Activated CD4-positive, alpha-beta T cell treated with anti-CD3 and anti-CD28 coated beads, Interleukin-2, Interleukin-6, amounts not matched to agents 100 ng/mL and 50 ng/mL, durations not matched to agents 16 hours and 8 hours (primary cell): ENCODE measurements around the gene DUSP28.
A peak's percentile ranks its signal among the peaks of the same experiment; 100 is the strongest.

Source experiments
- DNase-seq: peaks from one replicate; pipeline ENCODE4 v3.0.0-alpha.2; 2020

Gene DUSP28

GRCh38 chr2:240586919-240587800, 27.0 kb downstream of the DUSP28 start:
- peak; percentile 65 for DNase-seq

DNA sequence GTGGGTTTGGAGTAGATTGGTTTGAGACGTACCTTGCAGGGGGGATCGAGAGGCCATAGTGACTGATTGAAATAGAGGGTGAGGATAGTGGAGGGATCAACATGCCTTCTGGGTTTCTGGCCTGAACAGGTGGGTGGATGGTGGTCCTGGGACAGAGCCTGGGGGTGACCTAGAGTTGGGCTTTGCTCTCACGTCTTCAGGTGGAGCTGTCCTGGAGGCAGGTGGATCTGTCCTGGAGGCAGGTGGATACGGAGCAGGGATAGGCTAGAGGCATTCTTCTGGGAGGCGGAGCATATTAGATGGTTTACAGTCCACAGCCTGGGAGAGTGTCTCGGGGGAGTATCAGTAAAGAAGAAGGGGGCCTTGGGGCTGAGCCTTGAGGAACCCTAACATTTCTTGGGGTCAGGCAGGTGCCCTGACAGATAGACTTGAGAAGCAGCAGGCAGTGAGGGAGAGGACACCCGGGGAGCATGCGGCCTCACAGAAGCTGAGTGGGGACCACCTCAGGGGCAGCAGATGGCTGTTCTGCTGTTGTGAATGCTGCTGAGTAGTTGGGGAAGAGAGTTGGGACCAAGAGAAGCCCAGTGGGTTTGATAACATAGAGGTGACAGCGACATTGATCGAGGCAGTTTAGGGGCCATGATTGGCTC, 28.0 kb downstream of the DUSP28 start:
- no peak for DNase-seq

DNA sequence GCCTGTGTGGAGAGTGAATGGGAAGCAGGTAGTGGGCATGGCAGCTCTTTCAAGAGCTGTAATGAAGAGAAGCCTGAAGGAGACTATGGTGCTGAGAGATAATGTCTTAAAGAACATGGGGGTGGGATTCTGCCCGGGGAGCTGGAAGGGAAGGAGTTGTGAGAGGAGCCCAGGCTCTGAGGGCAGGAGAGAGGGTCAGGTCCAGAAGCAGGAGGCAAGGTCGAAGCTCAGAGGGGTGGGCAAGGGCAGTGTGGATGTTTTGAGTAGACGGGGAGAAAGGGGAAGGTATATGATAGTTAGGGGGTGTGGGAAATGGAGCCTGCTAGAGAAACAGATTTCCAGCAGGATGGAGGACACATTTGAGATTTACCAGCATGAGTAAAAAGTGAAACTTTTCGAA, 28.5 kb downstream of the DUSP28 start:
- no peak for DNase-seq

DNA sequence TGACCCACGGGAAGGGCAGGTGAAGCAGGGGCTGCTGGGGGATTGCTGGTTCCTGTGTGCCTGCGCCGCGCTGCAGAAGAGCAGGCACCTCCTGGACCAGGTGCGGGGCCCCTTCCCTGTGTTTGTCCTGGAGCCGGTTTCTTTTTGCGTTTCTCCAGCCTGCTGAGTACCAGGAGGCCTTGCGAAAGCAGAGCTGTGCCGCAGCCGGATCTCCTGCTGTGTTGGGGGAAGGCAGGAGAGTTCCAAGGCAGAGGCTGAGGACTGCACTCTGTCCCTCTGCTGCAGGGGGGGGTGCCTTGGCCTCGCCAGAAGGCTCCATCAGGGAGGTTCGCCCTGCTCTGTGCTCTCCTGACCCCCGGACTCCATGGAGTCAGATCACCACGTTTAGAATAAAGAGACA, 29.2 kb downstream of the DUSP28 start:
- DNase-seq, result no peak

- no peak for DNase-seq
Observed at GRCh38 chr2:240589850-240590525, 29.8 kb downstream of the DUSP28 start.

DNA sequence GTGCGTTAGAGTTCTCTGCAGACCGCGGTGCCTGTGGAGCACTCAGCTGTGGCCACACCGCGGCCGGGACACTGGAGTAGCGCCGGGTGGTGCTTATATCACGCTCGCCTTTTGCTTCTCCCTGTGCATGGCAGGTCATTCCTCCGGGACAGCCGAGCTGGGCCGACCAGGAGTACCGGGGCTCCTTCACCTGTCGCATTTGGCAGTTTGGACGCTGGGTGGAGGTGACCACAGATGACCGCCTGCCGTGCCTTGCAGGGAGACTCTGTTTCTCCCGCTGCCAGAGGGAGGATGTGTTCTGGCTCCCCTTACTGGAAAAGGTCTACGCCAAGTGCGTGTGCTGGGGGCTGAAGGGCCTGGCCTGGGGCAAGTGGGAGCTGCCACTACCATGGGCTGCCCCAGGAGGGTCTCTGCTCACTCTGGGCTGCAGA, 30.5 kb downstream of the DUSP28 start:
- DNase-seq, result no peak

- no peak for DNase-seq
Observed at GRCh38 chr2:240591226-240591625, 31.1 kb downstream of the DUSP28 start.

DNA sequence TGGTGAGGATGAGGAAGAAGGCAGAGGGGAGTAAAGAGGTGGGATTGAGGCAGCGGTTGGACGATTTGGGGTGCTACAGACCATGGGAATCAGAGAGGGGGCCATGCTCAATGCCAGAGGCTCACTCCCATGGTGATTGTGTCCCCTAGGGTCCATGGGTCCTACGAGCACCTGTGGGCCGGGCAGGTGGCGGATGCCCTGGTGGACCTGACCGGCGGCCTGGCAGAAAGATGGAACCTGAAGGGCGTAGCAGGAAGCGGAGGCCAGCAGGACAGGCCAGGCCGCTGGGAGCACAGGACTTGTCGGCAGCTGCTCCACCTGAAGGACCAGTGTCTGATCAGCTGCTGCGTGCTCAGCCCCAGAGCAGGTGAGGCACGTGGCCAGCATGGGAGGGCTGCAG, 31.6 kb downstream of the DUSP28 start:
- DNase-seq, result no peak

DNA sequence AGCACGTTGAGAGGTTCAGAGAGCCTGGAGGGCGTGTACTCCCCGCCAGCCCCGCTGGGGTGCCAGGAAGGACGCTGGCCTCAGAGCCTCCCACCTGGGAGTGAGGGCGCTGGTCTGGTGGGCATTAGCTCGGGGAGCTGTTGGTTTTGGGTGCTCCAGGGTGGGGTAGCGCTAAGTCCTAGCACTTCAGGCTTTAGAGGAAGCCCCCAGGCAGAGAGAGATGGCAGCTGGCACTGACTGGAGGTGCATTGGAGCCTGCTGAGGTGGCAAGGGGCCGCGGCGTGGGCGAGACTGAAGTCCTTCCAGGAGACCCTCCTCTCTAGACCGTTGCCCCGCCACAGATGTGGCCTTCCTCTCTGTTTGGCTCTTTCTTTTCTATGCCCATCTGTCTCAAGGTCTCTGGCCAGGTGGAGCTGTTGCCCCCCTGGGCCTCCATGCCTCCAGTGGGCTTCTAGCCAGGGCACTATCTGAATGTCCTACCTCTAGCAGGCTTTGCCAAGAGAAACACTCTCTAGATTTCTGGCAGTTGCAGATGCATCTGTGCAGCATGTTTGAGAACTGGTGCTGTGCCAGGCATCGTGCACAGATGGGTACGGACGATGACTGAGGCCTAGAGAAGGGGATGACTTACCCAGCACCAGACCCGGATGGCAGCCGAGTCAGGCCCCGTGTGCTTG, 33.0 kb downstream of the DUSP28 start:
- no peak for DNase-seq

- no peak for DNase-seq
Observed at GRCh38 chr2:240593703-240594451, 33.7 kb downstream of the DUSP28 start.

DNA sequence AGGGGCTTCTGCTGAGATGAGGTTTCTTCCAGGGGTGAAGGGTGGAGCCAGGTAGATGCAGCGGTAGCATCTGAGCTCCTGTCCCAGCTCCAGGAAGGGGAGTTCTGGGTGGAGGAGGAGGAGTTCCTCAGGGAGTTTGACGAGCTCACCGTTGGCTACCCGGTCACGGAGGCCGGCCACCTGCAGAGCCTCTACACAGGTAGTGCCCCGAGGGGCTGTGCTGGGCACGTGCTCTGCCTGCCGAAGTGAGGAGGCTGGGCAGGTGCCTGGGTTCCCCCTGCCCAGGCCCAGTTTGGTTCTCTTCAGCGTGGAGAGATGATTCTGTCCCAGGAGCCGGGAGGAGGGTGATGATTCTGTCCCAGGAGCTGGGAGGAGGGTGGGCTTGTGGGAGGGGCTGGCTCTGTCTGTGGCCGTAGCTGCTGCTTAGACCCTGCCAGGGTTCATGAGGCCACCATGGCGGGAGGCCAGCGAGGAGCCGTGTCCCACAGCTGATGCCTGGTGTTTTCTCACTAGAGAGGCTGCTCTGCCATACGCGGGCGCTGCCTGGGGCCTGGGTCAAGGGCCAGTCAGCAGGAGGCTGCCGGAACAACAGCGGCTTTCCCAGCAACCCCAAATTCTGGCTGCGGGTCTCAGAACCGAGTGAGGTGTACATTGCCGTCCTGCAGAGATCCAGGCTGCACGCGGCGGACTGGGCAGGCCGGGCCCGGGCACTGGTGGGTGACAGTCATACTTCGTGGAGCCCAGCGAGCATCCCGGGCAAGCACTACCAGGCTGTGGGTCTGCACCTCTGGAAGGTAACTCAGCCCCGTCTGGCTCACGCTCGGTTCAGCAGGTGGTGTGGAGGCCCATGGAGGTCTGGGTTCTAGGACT, 34.6 kb downstream of the DUSP28 start:
- DNase-seq, result no peak

GRCh38 chr2:240595381-240596079, 35.4 kb downstream of the DUSP28 start:
- DNase-seq, result peak; percentile 58

DNA sequence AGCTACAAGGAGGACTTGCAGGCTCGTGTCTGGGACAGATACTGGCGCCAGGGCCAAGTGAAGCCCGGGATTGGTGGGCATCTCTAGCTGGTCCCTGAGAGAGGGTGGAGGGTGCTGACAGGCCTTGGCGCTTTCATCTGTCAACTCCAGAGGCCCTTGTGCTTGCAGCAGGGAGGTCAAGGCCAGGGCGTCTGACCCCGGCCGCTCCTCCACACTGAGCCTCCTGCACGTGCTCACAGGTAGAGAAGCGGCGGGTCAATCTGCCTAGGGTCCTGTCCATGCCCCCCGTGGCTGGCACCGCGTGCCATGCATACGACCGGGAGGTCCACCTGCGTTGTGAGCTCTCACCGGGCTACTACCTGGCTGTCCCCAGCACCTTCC, 35.9 kb downstream of the DUSP28 start:
- no peak for DNase-seq

GRCh38 chr2:240596491-240596931, 36.4 kb downstream of the DUSP28 start:
- no peak for DNase-seq

DNA sequence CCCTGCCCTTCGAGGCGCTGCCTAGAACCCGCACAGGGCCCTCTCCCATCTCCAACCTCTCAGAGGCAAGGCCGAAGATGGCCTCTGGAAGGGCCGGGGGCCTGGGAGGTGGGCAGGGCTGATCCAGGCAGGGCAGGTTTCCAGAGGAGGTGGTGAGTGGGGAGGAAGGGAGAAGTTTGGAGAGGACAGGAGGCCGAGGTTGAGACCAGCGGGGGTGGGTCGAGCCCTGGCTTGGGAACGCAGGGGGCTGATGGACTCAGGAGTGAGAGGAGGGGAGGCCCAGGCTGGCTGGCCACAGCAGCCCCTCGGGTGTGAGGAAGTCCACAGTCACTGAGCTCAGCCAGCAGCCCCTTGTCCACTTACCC, 36.9 kb downstream of the DUSP28 start:
- DNase-seq, result no peak

DNA sequence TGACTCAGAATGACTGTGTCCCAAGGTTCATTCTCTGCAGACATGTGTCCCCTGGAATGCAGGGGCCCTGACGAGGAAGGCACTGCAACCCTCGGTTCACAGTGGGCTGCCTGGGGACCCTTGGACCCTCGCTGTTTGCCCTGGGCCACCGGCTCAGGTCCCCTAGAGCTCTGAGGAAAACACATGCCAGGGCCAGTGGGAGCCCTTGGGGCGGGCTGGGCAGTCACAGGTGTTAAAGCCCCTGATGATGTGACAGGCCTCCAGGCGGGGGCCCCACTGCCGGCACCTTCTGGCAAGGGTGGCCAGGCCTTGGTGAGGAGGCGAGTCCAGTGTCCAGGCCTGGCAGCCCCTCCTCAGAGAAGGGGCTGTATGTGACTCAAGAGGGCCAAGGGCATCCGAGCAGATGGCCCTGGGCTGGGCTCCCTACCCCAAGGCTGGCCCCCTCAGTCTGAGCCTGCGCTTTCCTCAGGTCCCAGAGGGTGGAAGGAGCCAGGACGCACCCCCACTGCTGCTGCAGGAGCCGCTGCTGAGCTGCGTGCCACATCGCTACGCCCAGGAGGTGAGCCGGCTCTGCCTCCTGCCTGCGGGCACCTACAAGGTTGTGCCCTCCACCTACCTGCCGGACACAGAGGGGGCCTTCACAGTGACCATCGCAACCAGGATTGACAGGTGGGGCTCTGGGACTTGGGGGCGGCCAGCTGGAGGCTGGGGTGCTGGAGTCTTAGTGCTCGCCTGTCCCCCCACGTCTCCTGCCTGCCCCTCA, 37.4 kb downstream of the DUSP28 start:
- DNase-seq, result no peak

GRCh38 chr2:240598311-240598911, 38.3 kb downstream of the DUSP28 start:
- no peak for DNase-seq

DNA sequence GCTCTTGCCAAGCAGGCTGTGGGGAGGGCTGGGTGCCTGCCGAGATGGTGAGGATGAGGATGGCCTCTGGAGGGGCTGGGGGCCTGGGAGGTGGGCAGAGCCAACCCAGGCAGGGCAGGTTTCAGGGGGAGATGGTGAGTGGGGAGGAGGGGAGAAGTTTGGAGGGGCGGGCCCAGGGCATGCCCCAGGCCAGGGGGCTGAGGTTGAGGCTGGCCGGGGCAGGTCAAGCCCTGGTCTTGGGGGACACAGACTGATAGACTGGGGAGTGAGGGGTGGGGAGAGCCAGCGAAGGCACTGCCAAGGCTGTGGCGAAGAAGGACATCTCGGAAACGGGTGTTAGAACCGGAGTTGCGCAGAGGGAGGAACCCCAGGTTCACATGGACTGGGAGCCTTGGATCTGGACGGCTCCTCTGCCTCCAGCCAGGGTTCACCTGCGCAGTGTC, 39.0 kb downstream of the DUSP28 start:
- DNase-seq, result no peak

GRCh38 chr2:240600451-240600961, 40.3 kb downstream of the DUSP28 start:
- DNase-seq, result no peak
